CD4-positive, alpha-beta T cell (primary cell): Measurements from ENCODE around the gene GALNT18. TPM values are rescaled to one million over a fixed set of nuclear protein-coding genes. Genes with fewer than 3 reads are reported as not detected.

ENCODE experiments used
- ATAC-seq: fragments of 200-7000 bp; cut with Tn5 transposase; one replicate; pipeline ENCODE4 v1.10.0; 2022; ENCODE audit warnings: mild to moderate bottlenecking; ENCODE audit not compliant: poor library complexity
- CTCF ChIA-PET: fragments of 350-600 bp; sonication (Branson Sonifier 250); formaldehyde crosslinking; loops from one replicate; lab custom pipeline; 2021; ENCODE audit warnings: antibody characterized with exemption, inconsistent platforms; lab: Charles Lee
- POLR2A ChIA-PET: fragments of 350-600 bp; sonication (Branson Sonifier 250); formaldehyde crosslinking; loops from one replicate; lab custom pipeline; 2021; ENCODE audit warnings: antibody characterized with exemption, inconsistent platforms; lab: Charles Lee
- DNase-seq, 14 experiments: peaks; one replicate each; pipeline ENCODE4 v3.0.0-alpha.2; 2013 to 2020; ENCODE audit warnings: mixed read lengths in 2 of 14
- H3K27ac ChIP-seq, 2 donors: one replicate each; pipeline versions ENCODE4 v1.5.1 to v1.7.0; 2013; ENCODE audit warnings: low read length in 2 of 2, low read depth in 1 of 2, mild to moderate bottlenecking in 1 of 2
- H3K27me3 ChIP-seq, 2 experiments: 1 replicate in 1 of 2; 2 replicates in 1 of 2; pipeline versions ENCODE4 v1.6.1 to v1.7.0; 2013; ENCODE audit warnings: low read length in 2 of 2, control low read depth in 1 of 2, mild to moderate bottlenecking in 1 of 2, moderate library complexity in 1 of 2; ENCODE audit not compliant: insufficient read depth in 2 of 2, control insufficient read depth in 1 of 2
- H3K36me3 ChIP-seq: one replicate; pipeline ENCODE4 v1.6.1; 2013; ENCODE audit warnings: low read length, control low read depth; ENCODE audit not compliant: insufficient read depth
- H3K4me1 ChIP-seq: one replicate; pipeline ENCODE4 v1.6.1; 2013; ENCODE audit warnings: low read length, control low read depth; ENCODE audit not compliant: insufficient read depth
- H3K4me3 ChIP-seq: one replicate; pipeline ENCODE4 v1.5.1; 2013; ENCODE audit warnings: mild to moderate bottlenecking, low read length, moderate library complexity
- H3K9me3 ChIP-seq, 2 experiments: 1 replicate in 1 of 2; 2 replicates in 1 of 2; pipeline versions ENCODE4 v1.6.1 to v1.7.0; 2013; ENCODE audit warnings: low read length in 2 of 2, mild to moderate bottlenecking in 2 of 2, control low read depth in 1 of 2, moderate library complexity in 1 of 2; ENCODE audit not compliant: control insufficient read depth in 1 of 2, insufficient read depth in 1 of 2
- H3K27ac Mint-ChIP-seq: one replicate; pipeline ENCODE4 v1.8.0; 2020; ENCODE audit warnings: mixed read lengths
- H3K27me3 Mint-ChIP-seq: one replicate; pipeline ENCODE4 v1.8.0; 2021; ENCODE audit warnings: mixed read lengths
- H3K36me3 Mint-ChIP-seq: one replicate; pipeline ENCODE4 v1.8.0; 2021; ENCODE audit warnings: low read depth, mixed read lengths
- H3K4me1 Mint-ChIP-seq: one replicate; pipeline ENCODE4 v1.8.0; 2021; ENCODE audit warnings: low read depth, mixed read lengths
- H3K4me3 Mint-ChIP-seq: one replicate; pipeline ENCODE4 v1.8.0; 2020; ENCODE audit warnings: mild to moderate bottlenecking, mixed read lengths
- H3K9me3 Mint-ChIP-seq: one replicate; pipeline ENCODE4 v1.8.0; 2020; ENCODE audit warnings: mixed read lengths
- intact Hi-C, 2 experiments: fragments of 100-400 bp; cut with DNase I in 1 of 2; cut with micrococcal nuclease in 1 of 2; formaldehyde crosslinking; loops; one replicate each; pipeline versions ENCODE4 v1.15.1 to v1.9.0; 2023 to 2025; cut with DNase I, micrococcal nuclease
- total RNA-seq, 174 experiments: library from RNA in 2 of 174; stranded (reverse) in 2 of 174; gene quantifications; one replicate each; pipeline ENCODE4 v1.2.3 and lab custom pipeline; 2021 to 2026
- TF ChIP-seq, protein P1 (sequence below): fragments of 200-600 bp; IDR thresholded peaks from one replicate; pipeline ENCODE4 v1.8.0; 2022; ENCODE audit warnings: antibody characterized with exemption, mild to moderate bottlenecking

Gene GALNT18
- total RNA-seq, 2 experiments from 2014 or later: 0.08 TPM; not detected in 1

DNA sequence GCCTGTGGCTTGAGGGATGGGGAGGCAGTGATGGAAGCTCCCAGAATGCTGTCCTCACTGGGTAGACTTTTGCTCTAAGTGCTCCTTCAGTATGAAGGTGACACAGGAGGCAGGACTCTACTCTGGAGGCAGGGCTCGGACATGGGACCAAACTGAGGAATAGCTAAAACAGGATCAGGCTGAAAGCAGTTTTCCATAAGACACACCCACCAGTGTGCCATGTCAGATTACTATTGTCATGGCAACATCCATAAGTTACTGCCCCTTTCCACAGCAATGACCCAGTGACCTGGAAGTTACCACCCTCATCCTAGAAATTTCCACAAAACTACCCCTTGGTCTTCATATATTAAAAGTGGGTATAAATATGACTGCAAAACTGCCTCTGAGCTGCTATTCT lies 43.6 kb upstream of the GALNT18 start:
- no peaks in the 10 kb centered on the region for H3K36me3 Mint-ChIP-seq
- ATAC-seq (no peak), DNase-seq (no peak)
- no peaks in the 10 kb centered on the region for H3K4me1 ChIP-seq
- no peak overlapping the region for H3K27ac ChIP-seq
- no peak overlapping the region for H3K4me3 ChIP-seq
- no peaks in the 10 kb centered on the region for H3K4me1 Mint-ChIP-seq
- H3K4me3 Mint-ChIP-seq: no peak overlapping the region
- H3K27ac Mint-ChIP-seq: no peak overlapping the region
- no peaks in the 10 kb centered on the region for H3K9me3 ChIP-seq
- ChIA-PET POLR2A (no interaction called here), CTCF (no interaction called here)
- TF ChIP-seq, protein P1, sequence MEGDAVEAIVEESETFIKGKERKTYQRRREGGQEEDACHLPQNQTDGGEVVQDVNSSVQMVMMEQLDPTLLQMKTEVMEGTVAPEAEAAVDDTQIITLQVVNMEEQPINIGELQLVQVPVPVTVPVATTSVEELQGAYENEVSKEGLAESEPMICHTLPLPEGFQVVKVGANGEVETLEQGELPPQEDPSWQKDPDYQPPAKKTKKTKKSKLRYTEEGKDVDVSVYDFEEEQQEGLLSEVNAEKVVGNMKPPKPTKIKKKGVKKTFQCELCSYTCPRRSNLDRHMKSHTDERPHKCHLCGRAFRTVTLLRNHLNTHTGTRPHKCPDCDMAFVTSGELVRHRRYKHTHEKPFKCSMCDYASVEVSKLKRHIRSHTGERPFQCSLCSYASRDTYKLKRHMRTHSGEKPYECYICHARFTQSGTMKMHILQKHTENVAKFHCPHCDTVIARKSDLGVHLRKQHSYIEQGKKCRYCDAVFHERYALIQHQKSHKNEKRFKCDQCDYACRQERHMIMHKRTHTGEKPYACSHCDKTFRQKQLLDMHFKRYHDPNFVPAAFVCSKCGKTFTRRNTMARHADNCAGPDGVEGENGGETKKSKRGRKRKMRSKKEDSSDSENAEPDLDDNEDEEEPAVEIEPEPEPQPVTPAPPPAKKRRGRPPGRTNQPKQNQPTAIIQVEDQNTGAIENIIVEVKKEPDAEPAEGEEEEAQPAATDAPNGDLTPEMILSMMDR: no peak
- peaks cover 11 to 15% of the 10 kb centered on the region in 2 experiments for H3K27me3 ChIP-seq
- intact Hi-C loops: no loop called here
- H3K36me3 ChIP-seq: no peaks in the 10 kb centered on the region
- H3K9me3 Mint-ChIP-seq: no peaks in the 10 kb centered on the region
- peaks cover 59% of the 10 kb centered on the region for H3K27me3 Mint-ChIP-seq

DNA sequence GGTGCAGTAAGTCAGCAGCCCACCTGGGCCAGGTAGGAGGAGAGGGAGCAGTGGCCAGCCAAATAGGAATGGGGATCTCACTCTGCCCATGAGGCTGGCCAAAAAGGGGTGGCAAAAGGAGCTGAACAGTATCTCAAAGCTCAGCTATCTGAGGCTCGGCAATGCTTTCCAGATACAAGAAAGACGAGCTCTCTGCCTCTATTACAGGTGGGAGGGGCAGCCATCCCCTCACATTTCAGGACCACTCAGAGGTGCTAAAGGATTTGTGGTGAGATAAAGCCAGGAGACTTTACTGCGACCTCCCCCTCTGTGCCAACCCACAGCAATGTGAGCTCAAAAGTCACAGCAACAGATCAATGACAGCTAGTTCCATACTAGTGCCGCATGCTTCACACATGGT lies 42.1 kb upstream of the GALNT18 start:
- Histone ChIP-seq H3K27ac (no peak overlapping the region), H3K36me3 (no peaks in the 10 kb centered on the region), H3K4me3 (no peak overlapping the region), H3K4me1 (no peaks in the 10 kb centered on the region), H3K9me3 (no peaks in the 10 kb centered on the region), H3K27me3 (peaks cover 11 to 15% of the 10 kb centered on the region in 2 experiments)
- Mint-ChIP-seq H3K4me1 (no peaks in the 10 kb centered on the region), H3K4me3 (no peak overlapping the region), H3K9me3 (no peaks in the 10 kb centered on the region), H3K27me3 (peaks cover 51% of the 10 kb centered on the region), H3K36me3 (no peaks in the 10 kb centered on the region), H3K27ac (no peak overlapping the region)
- DNase-seq (no peak), ATAC-seq (no peak)
- ChIA-PET POLR2A (no interaction called here), CTCF (no interaction called here)
- intact Hi-C loops: no loop called here
- TF ChIP-seq, protein P1: no peak

DNA sequence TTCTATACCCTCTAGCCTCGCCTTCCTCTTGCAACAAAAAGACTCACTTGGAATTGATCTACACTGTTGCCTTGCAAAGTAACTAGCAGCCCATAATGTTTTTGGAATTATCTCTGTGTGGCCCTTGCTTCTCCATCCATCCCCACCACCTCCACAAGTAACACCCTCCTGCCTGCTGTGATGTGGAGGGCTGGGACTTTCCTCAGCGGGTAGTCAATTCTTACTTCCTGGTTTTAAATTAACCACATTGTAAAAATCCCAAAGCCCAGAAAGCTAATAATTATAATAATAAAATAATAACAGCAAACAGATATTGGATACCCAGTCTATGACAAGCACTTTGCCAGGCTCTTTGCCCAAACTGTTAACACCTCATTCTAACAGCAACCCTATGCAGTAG lies 40.8 kb upstream of the GALNT18 start:
- ChIA-PET CTCF (no interaction called here), POLR2A (no interaction called here)
- H3K27me3 ChIP-seq: peaks cover 0 to 13% of the 10 kb centered on the region in 2 experiments
- Mint-ChIP-seq H3K27me3 (peaks cover 38% of the 10 kb centered on the region), H3K36me3 (no peaks in the 10 kb centered on the region), H3K9me3 (no peaks in the 10 kb centered on the region), H3K4me3 (no peak overlapping the region), H3K4me1 (no peaks in the 10 kb centered on the region), H3K27ac (no peak overlapping the region)
- no peak for DNase-seq
- no peak overlapping the region for H3K27ac ChIP-seq
- no peaks in the 10 kb centered on the region for H3K9me3 ChIP-seq
- intact Hi-C loops: no loop called here
- H3K4me3 ChIP-seq: no peak overlapping the region
- TF ChIP-seq, protein P1: no peak
- no peaks in the 10 kb centered on the region for H3K4me1 ChIP-seq
- no peak for ATAC-seq
- H3K36me3 ChIP-seq: no peaks in the 10 kb centered on the region
